ENCODE measurements around the gene GNAS-AS1.

GNAS-AS1 gene

DNA sequence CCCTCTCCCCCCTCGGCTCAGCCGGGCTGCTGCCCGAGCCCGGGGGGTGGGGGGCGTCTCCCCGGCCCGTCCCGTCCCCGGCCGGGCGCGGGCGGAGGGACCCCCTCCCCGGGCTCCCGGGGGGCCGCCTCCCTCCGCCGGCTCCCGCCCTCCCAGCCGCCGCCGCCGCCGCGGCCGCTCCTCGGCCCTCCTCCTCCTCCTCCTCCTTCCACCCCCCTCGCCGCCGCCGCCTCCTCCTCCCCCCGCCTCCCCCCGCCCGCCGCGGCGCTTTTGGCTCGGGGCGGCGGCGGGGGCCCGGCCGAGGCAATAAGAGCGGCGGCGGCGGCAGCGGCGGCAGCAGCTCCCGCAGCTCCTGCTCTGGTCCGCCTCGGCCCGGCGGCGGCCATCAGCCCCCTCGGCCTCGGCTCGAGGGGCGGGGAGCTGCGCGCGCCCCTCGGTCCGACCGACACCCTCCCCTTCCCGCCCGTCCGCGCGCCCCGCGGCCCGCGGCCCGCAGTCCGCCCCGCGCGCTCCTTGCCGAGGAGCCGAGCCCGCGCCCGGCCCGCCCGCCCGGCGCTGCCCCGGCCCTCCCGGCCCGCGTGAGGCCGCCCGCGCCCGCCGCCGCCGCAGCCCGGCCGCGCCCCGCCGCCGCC is 40.5 kb upstream of the GNAS-AS1 start:
- no peak for DNase-seq (ENCODE audit: insufficient read length, low spot score)
- TF ChIP-seq, protein P1, sequence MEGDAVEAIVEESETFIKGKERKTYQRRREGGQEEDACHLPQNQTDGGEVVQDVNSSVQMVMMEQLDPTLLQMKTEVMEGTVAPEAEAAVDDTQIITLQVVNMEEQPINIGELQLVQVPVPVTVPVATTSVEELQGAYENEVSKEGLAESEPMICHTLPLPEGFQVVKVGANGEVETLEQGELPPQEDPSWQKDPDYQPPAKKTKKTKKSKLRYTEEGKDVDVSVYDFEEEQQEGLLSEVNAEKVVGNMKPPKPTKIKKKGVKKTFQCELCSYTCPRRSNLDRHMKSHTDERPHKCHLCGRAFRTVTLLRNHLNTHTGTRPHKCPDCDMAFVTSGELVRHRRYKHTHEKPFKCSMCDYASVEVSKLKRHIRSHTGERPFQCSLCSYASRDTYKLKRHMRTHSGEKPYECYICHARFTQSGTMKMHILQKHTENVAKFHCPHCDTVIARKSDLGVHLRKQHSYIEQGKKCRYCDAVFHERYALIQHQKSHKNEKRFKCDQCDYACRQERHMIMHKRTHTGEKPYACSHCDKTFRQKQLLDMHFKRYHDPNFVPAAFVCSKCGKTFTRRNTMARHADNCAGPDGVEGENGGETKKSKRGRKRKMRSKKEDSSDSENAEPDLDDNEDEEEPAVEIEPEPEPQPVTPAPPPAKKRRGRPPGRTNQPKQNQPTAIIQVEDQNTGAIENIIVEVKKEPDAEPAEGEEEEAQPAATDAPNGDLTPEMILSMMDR (IDR thresholded peaks at IDR 0.05; ENCODE audit: insufficient read depth, missing control alignments): no peak
- no peak for FAIRE-seq

- TF ChIP-seq, protein P1 (IDR thresholded peaks at IDR 0.05; ENCODE audit: insufficient read depth, missing control alignments): no peak
- FAIRE-seq (no peak), DNase-seq (ENCODE audit: insufficient read length, low spot score) (peak; percentile 51)
Observed at GRCh38 chr20:58890518-58891085, 39.9 kb upstream of the GNAS-AS1 start.

DNA sequence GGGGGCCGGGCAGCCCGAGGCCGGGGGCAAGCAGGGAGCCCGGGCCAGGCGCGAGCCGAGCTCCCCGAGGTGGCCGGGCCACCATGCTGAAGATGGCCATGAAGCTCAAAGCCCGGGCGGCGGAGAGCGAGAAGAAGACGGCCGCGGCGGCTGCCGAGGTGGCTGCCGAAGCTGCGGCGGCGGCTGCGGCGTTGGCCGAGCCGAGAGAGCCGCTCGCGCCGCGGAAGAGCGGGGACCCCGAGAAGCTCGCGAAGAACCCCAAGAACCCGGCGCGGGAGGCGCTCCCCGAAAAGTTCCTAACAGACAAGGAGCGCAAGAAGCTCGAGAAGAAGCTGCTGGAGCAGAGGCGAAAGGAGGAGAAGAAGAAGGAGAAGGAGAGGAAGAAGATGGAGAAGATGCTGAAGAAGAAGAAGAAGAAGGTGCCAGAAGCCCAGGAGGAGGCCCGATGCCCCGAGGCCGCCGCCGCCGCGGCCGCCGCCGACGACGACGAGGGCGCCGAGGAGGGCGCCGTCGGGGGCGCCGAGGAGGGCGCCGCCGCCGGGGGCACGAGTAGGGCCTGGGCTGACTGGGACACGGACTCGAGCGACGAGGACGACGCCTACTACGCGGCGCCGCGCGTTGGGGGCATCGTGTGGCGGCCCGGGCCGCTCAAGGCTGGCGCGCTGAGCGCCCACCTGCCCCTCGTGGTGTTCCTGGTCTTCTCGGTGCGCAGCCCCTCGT is 39.3 kb upstream of the GNAS-AS1 start:
- no peak for DNase-seq (ENCODE audit: insufficient read length, low spot score)
- TF ChIP-seq, protein P1 (IDR thresholded peaks at IDR 0.05; ENCODE audit: insufficient read depth, missing control alignments): no peak
- FAIRE-seq: no peak

DNA sequence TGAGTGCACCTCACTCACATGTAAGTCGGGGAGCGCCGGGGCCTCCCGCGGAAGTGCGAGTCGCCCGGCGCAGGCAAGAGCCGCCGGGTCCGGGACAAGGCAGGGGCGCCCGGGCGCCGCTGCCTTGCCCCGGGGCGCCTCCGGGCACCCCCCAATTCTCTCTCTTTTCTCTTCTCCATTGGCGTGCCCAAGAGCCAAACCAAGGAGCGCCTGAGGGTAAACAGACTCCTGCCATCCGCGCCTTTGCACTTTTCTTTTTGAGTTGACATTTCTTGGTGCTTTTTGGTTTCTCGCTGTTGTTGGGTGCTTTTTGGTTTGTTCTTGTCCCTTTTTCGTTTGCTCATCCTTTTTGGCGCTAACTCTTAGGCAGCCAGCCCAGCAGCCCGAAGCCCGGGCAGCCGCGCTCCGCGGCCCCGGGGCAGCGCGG is 38.6 kb upstream of the GNAS-AS1 start:
- no peak for FAIRE-seq
- no peak for DNase-seq (ENCODE audit: insufficient read length, low spot score)
- TF ChIP-seq, protein P1 (IDR thresholded peaks at IDR 0.05; ENCODE audit: insufficient read depth, missing control alignments): no peak

DNA sequence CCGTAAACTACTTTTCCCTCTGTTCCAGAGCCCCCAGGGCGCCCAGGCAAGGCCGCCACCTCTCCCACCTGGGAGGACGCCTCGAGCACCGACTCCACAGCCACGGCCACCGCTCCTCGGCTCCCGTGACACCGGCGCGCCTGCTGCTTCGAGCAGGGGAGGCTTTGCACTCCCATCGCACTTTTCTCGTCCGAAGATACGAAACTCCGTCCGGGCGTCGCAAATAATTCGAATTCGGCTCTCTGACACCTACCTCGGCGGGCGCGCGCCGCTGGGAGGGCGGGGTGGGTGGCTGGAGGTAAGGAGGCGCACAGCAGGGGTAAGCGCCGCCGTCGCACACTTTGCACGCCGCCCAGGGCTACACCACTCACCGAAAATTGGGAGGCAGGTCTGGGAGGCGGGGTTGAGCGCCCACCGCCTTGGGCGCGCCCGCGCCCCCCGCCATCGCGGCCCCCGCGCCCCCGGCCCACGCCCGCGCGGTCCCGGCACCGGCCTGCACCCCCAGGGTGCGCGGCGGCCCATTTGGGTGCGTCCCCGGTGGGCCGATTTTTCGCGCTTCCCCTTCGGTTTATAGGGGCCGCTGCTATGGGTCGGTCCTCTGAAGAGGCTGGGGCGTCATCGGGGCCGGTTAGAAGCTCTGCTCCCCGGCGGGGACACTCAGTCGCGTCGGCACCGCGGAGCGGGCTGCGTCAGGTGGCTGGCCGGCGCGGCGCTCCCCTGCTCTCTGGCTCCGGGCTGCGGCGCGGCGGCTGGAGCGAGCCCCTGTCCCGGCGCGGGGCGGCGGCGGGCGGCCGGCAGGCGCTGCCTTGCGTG is 38.0 kb upstream of the GNAS-AS1 start:
- DNase-seq (ENCODE audit: insufficient read length, low spot score) (peak; percentile 47), FAIRE-seq (no peak)
- TF ChIP-seq, protein P1 (IDR thresholded peaks at IDR 0.05; ENCODE audit: insufficient read depth, missing control alignments): no peak

GRCh38 chr20:58888103-58888502 is 37.4 kb upstream of the GNAS-AS1 start:
- no peak for FAIRE-seq
- TF ChIP-seq, protein P1 (IDR thresholded peaks at IDR 0.05; ENCODE audit: insufficient read depth, missing control alignments): no peak
- no peak for DNase-seq (ENCODE audit: insufficient read length, low spot score)
